H1 (cell line): ENCODE results near the gene IRAK3. TPM values are rescaled to one million over a fixed set of nuclear protein-coding genes. Genes with fewer than 3 reads are reported as not detected.
"Not testable (repeated sequence)": the region's sequence is repeated elsewhere in the genome, so short reads cannot be mapped to it uniquely, and the experiment has no call there.

Experiments
- CTCF ChIA-PET: fragments of 300-600 bp; sonication (Branson Sonifier 250); formaldehyde crosslinking; loops from one replicate; lab custom pipeline; 2021; ENCODE audit not compliant: partially characterized antibody; lab: Charles Lee
- POLR2A ChIA-PET: fragments of 300-600 bp; sonication (Branson Sonifier 250); formaldehyde crosslinking; loops from one replicate; lab custom pipeline; 2021; ENCODE audit warnings: inconsistent platforms; ENCODE audit not compliant: partially characterized antibody; lab: Charles Lee
- DNase-seq, 2 experiments: peaks; one replicate each; pipeline versions ENCODE4 v3.0.0 to v3.0.0-alpha.2; 2010 to 2022; ENCODE audit warnings: low spot score in 2 of 2, low read depth in 1 of 2, mixed read lengths in 1 of 2
- FAIRE-seq: peaks from 2 replicates; lab custom pipeline; 2011; peaks lifted over from hg19 to GRCh38; lab: Jason Lieb, UNC
- H2AFZ ChIP-seq: 2 replicates; pipeline ENCODE4 v1.8.1; 2012; ENCODE audit warnings: low read length, inconsistent platforms
- H2AK5ac ChIP-seq: 2 replicates; pipeline ENCODE4 v1.6.1; 2013; ENCODE audit warnings: low read depth, low read length
- H2BK120ac ChIP-seq: replicated peaks from 2 replicates; pipeline ENCODE3; 2013; ENCODE audit warnings: low read depth, low read length, inconsistent platforms
- H2BK12ac ChIP-seq: 2 replicates; pipeline ENCODE4 v1.6.1; 2013; ENCODE audit warnings: low read depth, low read length
- H2BK15ac ChIP-seq: 2 replicates; pipeline ENCODE4 v1.6.1; 2013; ENCODE audit warnings: low read length
- H2BK20ac ChIP-seq: 2 replicates; pipeline ENCODE4 v1.6.1; 2013; ENCODE audit warnings: low read length
- H2BK5ac ChIP-seq: 2 replicates; pipeline ENCODE4 v1.6.1; 2013; ENCODE audit warnings: low read depth, low read length
- H3K14ac ChIP-seq: 2 replicates; pipeline ENCODE4 v1.6.1; 2013; ENCODE audit warnings: inconsistent platforms; ENCODE audit not compliant: insufficient read length
- H3K18ac ChIP-seq: 2 replicates; pipeline ENCODE4 v1.6.1; 2013; ENCODE audit warnings: low read length; ENCODE audit errors: extremely low read depth
- H3K23ac ChIP-seq: 2 replicates; pipeline ENCODE4 v1.6.1; 2013; ENCODE audit warnings: inconsistent platforms; ENCODE audit not compliant: insufficient read length
- H3K23me2 ChIP-seq: 2 replicates; pipeline ENCODE4 v1.6.1; 2013; ENCODE audit warnings: low read depth, low read length
- H3K27ac ChIP-seq: 2 replicates; pipeline ENCODE4 v1.6.1; 2011; ENCODE audit warnings: low read depth, low read length, inconsistent platforms
- H3K27me3 ChIP-seq, 4 experiments: replicated peaks in 1 of 4; 1 replicate in 1 of 4; 2 replicates in 3 of 4; pipeline versions ENCODE4 v1.6.1 to v1.8.1; 2011 to 2013; ENCODE audit warnings: low read length in 3 of 4, mild to moderate bottlenecking in 3 of 4, inconsistent platforms in 2 of 4, mixed read lengths in 2 of 4, moderate library complexity in 1 of 4; ENCODE audit not compliant: control insufficient read depth in 3 of 4, insufficient read depth in 3 of 4; ENCODE audit errors: extremely low read depth in 1 of 4
- H3K36me3 ChIP-seq, 4 experiments: 2 replicates each; pipeline versions ENCODE4 v1.6.1 to v1.8.1; 2011 to 2013; ENCODE audit warnings: mild to moderate bottlenecking in 4 of 4, low read length in 3 of 4, moderate library complexity in 2 of 4, control low read depth in 1 of 4, inconsistent platforms in 1 of 4; ENCODE audit not compliant: insufficient read depth in 4 of 4, control insufficient read depth in 2 of 4
- H3K4ac ChIP-seq: replicated peaks from 2 replicates; pipeline ENCODE3; 2013; ENCODE audit warnings: low read length, low read depth, mixed read lengths, inconsistent platforms; ENCODE audit not compliant: insufficient read length
- H3K4me1 ChIP-seq, 4 experiments: replicated peaks in 1 of 4; 1 replicate in 1 of 4; 2 replicates in 3 of 4; pipeline versions ENCODE4 v1.6.1 to v1.8.1; 2011 to 2013; ENCODE audit warnings: low read length in 3 of 4, inconsistent platforms in 2 of 4, mixed read lengths in 1 of 4; ENCODE audit not compliant: insufficient read depth in 4 of 4, control insufficient read depth in 3 of 4
- H3K4me2 ChIP-seq, 2 experiments: 2 replicates each; pipeline versions ENCODE4 v1.6.1 to v1.8.1; 2011 to 2013; ENCODE audit warnings: low read depth in 2 of 2, low read length in 2 of 2, control low read depth in 1 of 2, inconsistent platforms in 1 of 2, mild to moderate bottlenecking in 1 of 2; ENCODE audit not compliant: insufficient read depth in 1 of 2
- H3K4me3 ChIP-seq, 4 experiments: fragments of 200-600, 300-600 bp in 1 of 4; sonication (generic), shearing (Covaris generic), sonication (Bioruptor Twin) in 1 of 4; 2 replicates each; pipeline versions ENCODE4 v1.5.1 to v1.8.1; 2011 to 2016; ENCODE audit warnings: low read length in 4 of 4, low read depth in 3 of 4, control low read depth in 2 of 4, inconsistent platforms in 2 of 4, mild to moderate bottlenecking in 2 of 4, mixed read lengths in 1 of 4, moderate library complexity in 1 of 4; ENCODE audit not compliant: insufficient read depth in 2 of 4; ENCODE audit errors: extremely low read depth in 1 of 4
- H3K56ac ChIP-seq: replicated peaks from 2 replicates; pipeline ENCODE3; 2013; ENCODE audit warnings: low read depth, mild to moderate bottlenecking, mixed read lengths, low read length, inconsistent platforms; ENCODE audit not compliant: insufficient read length
- H3K79me1 ChIP-seq: 2 replicates; pipeline ENCODE4 v1.6.1; 2013; ENCODE audit warnings: low read depth, low read length, control low read depth
- H3K79me2 ChIP-seq, 2 experiments: 2 replicates each; pipeline versions ENCODE4 v1.6.1 to v1.8.1; 2012 to 2013; ENCODE audit warnings: low read length in 2 of 2, mild to moderate bottlenecking in 2 of 2, inconsistent platforms in 1 of 2; ENCODE audit not compliant: insufficient read depth in 2 of 2, control insufficient read depth in 1 of 2
- H3K9ac ChIP-seq, 4 experiments: replicated peaks in 1 of 4; 1 replicate in 1 of 4; 2 replicates in 3 of 4; pipeline versions ENCODE4 v1.6.1 to v1.8.1; 2011 to 2013; ENCODE audit warnings: low read depth in 3 of 4, low read length in 3 of 4, control low read depth in 2 of 4, mild to moderate bottlenecking in 2 of 4, moderate library complexity in 2 of 4, inconsistent platforms in 1 of 4; ENCODE audit errors: extremely low read depth in 1 of 4
- H3K9me3 ChIP-seq, 2 experiments: 2 replicates each; pipeline versions ENCODE4 v1.6.1 to v1.8.1; 2012 to 2013; ENCODE audit warnings: mild to moderate bottlenecking in 2 of 2, moderate library complexity in 2 of 2, control low read depth in 1 of 2, inconsistent platforms in 1 of 2, low read depth in 1 of 2, low read length in 1 of 2, mixed read lengths in 1 of 2; ENCODE audit not compliant: insufficient read depth in 2 of 2
- H4K20me1 ChIP-seq, 2 experiments: replicated peaks in 1 of 2; 2 replicates each; pipeline versions ENCODE3 to v1.8.1; 2011 to 2013; ENCODE audit warnings: inconsistent platforms in 2 of 2, low read length in 2 of 2, mild to moderate bottlenecking in 1 of 2; ENCODE audit not compliant: insufficient read depth in 2 of 2, control insufficient read depth in 1 of 2
- H4K5ac ChIP-seq: 2 replicates; pipeline ENCODE4 v1.6.1; 2013; ENCODE audit warnings: low read length, low read depth, mixed read lengths, inconsistent platforms; ENCODE audit not compliant: insufficient read length
- H4K8ac ChIP-seq: 2 replicates; pipeline ENCODE4 v1.8.0; 2013; ENCODE audit warnings: mild to moderate bottlenecking, moderate library complexity, low read length, inconsistent platforms; ENCODE audit not compliant: insufficient read depth; ENCODE audit errors: extremely low read depth
- H4K91ac ChIP-seq: replicated peaks from 2 replicates; pipeline ENCODE3; 2013; ENCODE audit warnings: low read length, mixed read lengths, inconsistent platforms; ENCODE audit not compliant: insufficient read length
- WGBS, 2 experiments: shearing (Covaris generic) in 1 of 2; methylation state at CpG; one replicate each; pipeline versions ENCODE4 v1.1.6 to v1.1.7; 2013 to 2015; ENCODE audit warnings: low lambda C conversion rate in 2 of 2, mixed read lengths in 2 of 2, inconsistent platforms in 1 of 2, low coverage in 1 of 2, missing lambda C conversion rate in 1 of 2; ENCODE audit not compliant: insufficient replicate concordance in 2 of 2, insufficient coverage in 1 of 2, insufficient read length in 1 of 2; ENCODE audit errors: extremely low coverage in 1 of 2, missing lambda C conversion rate in 1 of 2; 5-methylcytosine and 5-hydroxymethylcytosine counted together
- polyA plus RNA-seq, 7 experiments: library from polyadenylated mRNA; depleted of rRNA in 3 of 7; stranded (reverse) in 5 of 7; unstranded in 2 of 7; fragments of >200 nt in 5 of 7; fragments of 200-250 nt in 2 of 7; gene quantifications; 1 replicate in 5 of 7; 2 replicates in 1 of 7; 4 replicates in 1 of 7; pipeline versions ENCODE4 v1.2.1 to v1.2.3, GENCODE V29; 2011 to 2013; ENCODE audit warnings: missing spikeins in 2 of 7, mixed read lengths in 2 of 7
- total RNA-seq: library from RNA; stranded (reverse); fragmentation: NEBNext Ultra II Directional; extraction: Animal tissue kit (Norgen Biotek cat#: 25700); gene quantifications from 2 replicates; pipeline ENCODE4 v1.2.1, GENCODE V29; 2021

Gene IRAK3
- total and polyA plus RNA-seq, 2 of the 8 experiments (the other 6 are each of a cell fraction or from before 2014, with no cell fraction given) = 0.51 to 2.2 TPM

GRCh38 chr12:66211573-66211972, 22.6 kb downstream of the IRAK3 start:
- H4K5ac ChIP-seq, H2BK120ac ChIP-seq, H3K4me1 ChIP-seq, H3K56ac ChIP-seq, H3K4me2 ChIP-seq, H3K9ac ChIP-seq, H4K91ac ChIP-seq, H4K20me1 ChIP-seq, H2BK20ac ChIP-seq, POLR2A ChIA-PET, H3K36me3 ChIP-seq, H2BK15ac ChIP-seq, H3K27me3 ChIP-seq, H3K27ac ChIP-seq, H4K8ac ChIP-seq, FAIRE-seq, H2AFZ ChIP-seq, H3K79me1 ChIP-seq, H2BK12ac ChIP-seq, H3K23ac ChIP-seq, H2BK5ac ChIP-seq, H3K18ac ChIP-seq, DNase-seq, H3K4ac ChIP-seq, H3K4me3 ChIP-seq, H3K23me2 ChIP-seq, H3K9me3 ChIP-seq, H3K14ac ChIP-seq, H3K79me2 ChIP-seq, CTCF ChIA-PET, H2AK5ac ChIP-seq: not testable (repeated sequence)
- 93% methylated on average over 2 of the region's 2 CpGs; no CpG with 5 or more reads in 1 of the 2 experiments for WGBS, 2 experiments

DNA sequence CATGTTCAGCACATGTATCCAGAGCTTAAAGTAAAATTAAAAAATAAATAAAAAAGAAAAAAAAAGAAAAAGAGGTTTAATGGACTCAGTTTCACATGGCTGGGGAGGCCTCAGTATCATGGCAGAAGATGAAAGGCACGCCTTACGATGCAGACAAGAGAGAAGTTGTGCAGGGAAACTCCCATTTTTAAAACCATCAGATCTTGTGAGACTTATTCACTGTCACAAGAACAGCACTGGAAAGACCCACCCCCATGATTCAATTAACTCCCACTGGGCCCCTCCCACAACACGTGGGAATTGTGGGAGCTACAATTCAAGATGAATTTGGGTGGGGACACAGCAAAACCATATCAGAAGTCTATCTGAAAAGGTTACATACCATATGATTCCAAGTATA, 24.0 kb downstream of the IRAK3 start:
- H3K9ac ChIP-seq, H4K8ac ChIP-seq, H2AFZ ChIP-seq, FAIRE-seq, H2BK5ac ChIP-seq, H3K27me3 ChIP-seq, H2BK20ac ChIP-seq, H3K4me1 ChIP-seq, H3K4ac ChIP-seq, H3K9me3 ChIP-seq, H3K27ac ChIP-seq, H3K4me3 ChIP-seq, POLR2A ChIA-PET, H2BK12ac ChIP-seq, H4K20me1 ChIP-seq, H3K79me2 ChIP-seq, H3K14ac ChIP-seq, DNase-seq, H3K56ac ChIP-seq, H2BK120ac ChIP-seq, H3K23ac ChIP-seq, H2AK5ac ChIP-seq, H4K5ac ChIP-seq, H3K79me1 ChIP-seq, H3K36me3 ChIP-seq, H4K91ac ChIP-seq, H3K4me2 ChIP-seq, H2BK15ac ChIP-seq, H3K18ac ChIP-seq, H3K23me2 ChIP-seq: not testable (repeated sequence)
- CTCF ChIA-PET = interaction anchor here (0.8 to 1.3 kb wide), 2 partner anchors 9 to 33 kb away, joined by 3 read pairs; no protein-coding TSS in a partner anchor
- 92% methylated on average over 3 of the region's 3 CpGs; no CpG with 5 or more reads in 1 of the 2 experiments for WGBS, 2 experiments
